ENCODE results near the gene FIBP. TPM values are rescaled to one million over a fixed set of nuclear protein-coding genes. Genes with fewer than 3 reads are reported as not detected.

The FIBP gene
- total and polyA plus RNA-seq, 2 experiments from 2014 or later: 140 to 199 TPM

DNA sequence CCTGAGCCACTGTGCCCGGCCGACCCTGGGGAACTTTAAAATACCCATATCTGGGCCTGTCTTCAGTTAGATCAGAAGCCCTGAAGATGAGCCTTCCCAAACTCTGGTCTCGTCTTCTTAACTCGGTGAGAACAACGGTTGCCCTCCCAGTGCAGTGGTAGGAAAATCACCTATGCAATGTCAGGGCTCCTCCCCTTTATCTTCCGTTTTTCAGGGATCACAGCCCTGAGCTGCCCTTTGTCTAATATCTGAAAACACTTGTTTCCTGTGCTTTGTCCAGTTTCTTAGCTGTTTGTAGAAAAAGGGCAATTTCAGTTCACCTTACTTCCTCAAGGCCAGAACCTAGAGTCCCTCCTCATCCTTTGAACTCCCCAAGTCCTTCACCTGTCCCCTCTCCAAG lies 40.4 kb upstream of the FIBP start:
- H3K27ac ChIP-seq: no peak overlapping the region
- TF ChIP-seq, protein P1, sequence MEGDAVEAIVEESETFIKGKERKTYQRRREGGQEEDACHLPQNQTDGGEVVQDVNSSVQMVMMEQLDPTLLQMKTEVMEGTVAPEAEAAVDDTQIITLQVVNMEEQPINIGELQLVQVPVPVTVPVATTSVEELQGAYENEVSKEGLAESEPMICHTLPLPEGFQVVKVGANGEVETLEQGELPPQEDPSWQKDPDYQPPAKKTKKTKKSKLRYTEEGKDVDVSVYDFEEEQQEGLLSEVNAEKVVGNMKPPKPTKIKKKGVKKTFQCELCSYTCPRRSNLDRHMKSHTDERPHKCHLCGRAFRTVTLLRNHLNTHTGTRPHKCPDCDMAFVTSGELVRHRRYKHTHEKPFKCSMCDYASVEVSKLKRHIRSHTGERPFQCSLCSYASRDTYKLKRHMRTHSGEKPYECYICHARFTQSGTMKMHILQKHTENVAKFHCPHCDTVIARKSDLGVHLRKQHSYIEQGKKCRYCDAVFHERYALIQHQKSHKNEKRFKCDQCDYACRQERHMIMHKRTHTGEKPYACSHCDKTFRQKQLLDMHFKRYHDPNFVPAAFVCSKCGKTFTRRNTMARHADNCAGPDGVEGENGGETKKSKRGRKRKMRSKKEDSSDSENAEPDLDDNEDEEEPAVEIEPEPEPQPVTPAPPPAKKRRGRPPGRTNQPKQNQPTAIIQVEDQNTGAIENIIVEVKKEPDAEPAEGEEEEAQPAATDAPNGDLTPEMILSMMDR (IDR thresholded peaks at IDR 0.05; ENCODE audit: low read depth, low read length): no peak
- H3K4me3 ChIP-seq: no peak overlapping the region
- DNase-seq (ENCODE audit: low read depth in 1 of 2, low spot score in 1 of 2): no peak
- H3K36me3 ChIP-seq: no peaks in the 10 kb centered on the region
- no peaks in the 10 kb centered on the region for H3K27me3 ChIP-seq
- no peaks in the 10 kb centered on the region for H3K4me1 ChIP-seq (ENCODE audit: low read depth)
- no peaks in the 10 kb centered on the region for H3K9me3 ChIP-seq (ENCODE audit: low read depth)

DNA sequence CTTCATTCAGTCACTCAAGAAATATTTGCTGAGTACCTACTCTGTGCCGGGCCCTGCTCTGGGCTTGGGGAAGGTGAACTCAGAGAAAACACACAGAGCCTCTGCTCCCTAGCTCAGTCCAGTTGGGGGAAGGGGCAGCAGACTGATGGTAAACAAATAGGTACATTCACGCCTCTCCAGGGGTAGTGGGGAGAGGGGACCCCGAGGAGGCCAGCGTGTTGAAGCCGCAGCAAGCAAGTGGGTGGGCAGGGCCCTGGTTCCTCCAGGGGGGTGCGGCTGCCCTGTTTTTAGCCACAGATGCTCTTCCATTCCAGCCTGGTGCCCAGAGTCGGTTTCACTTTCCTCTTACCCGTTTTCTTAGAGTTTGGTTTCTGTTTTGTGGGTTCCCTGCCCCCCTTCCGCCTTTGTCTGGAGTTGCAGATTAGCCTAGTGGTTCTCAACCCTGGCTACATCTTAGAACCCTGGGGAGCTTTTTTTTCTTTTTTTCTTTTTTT lies 39.7 kb upstream of the FIBP start:
- Histone ChIP-seq H3K36me3 (peaks cover 2% of the 10 kb centered on the region), H3K4me1 (ENCODE audit: low read depth) (no peaks in the 10 kb centered on the region), H3K27me3 (no peaks in the 10 kb centered on the region), H3K4me3 (no peak overlapping the region), H3K9me3 (ENCODE audit: low read depth) (no peaks in the 10 kb centered on the region), H3K27ac (no peak overlapping the region)
- DNase-seq (ENCODE audit: low read depth in 1 of 2, low spot score in 1 of 2): no peak
- TF ChIP-seq, protein P1 (IDR thresholded peaks at IDR 0.05; ENCODE audit: low read depth, low read length): no peak

DNA sequence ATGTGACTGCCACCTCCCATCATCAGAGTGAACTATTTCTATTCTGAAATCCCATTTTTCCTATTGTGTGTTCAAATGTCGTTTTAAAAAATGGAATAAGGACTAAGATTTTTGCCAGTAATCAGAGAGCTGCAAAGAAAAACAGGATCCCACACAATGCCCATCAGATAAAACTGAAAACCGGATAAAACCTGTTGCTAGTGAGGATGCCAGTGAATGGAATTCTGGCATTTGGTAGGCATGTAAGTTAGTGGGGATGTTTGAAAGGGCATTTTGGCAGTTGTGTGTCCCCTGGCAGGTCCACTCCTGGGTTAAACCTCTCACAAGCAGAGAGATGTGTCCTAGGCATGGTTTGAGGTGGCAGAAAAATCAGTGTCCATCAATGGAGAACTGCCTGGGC lies 37.1 kb upstream of the FIBP start:
- Histone ChIP-seq H3K4me1 (ENCODE audit: low read depth) (no peaks in the 10 kb centered on the region), H3K9me3 (ENCODE audit: low read depth) (no peaks in the 10 kb centered on the region), H3K27ac (no peak overlapping the region), H3K36me3 (peaks cover 6% of the 10 kb centered on the region), H3K4me3 (no peak overlapping the region), H3K27me3 (no peaks in the 10 kb centered on the region)
- TF ChIP-seq, protein P1 (IDR thresholded peaks at IDR 0.05; ENCODE audit: low read depth, low read length): no peak
- no peak for DNase-seq (ENCODE audit: low read depth in 1 of 2, low spot score in 1 of 2)

DNA sequence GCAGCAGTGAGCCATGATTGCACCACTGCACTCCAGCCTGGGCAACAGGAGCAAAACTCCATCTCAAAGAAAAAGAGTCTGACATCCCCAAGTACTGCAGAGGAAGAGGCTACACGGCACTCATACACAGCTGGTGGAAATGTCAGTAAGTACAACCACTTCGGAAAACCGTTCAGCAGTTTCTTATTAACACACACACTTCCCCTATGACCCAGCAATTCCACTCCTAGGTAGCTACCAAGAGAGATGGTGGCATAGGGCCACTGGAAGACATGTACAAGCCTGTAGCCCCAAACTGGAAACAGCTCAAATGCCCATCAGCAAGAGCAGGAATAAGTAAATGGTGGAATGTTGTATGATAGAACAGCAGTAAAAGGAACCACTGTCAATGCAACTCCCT lies 34.3 kb upstream of the FIBP start:
- TF ChIP-seq, protein P1 (IDR thresholded peaks at IDR 0.05; ENCODE audit: low read depth, low read length): no peak
- Histone ChIP-seq H3K27me3 (no peaks in the 10 kb centered on the region), H3K4me1 (ENCODE audit: low read depth) (peaks cover 4% of the 10 kb centered on the region)

DNA sequence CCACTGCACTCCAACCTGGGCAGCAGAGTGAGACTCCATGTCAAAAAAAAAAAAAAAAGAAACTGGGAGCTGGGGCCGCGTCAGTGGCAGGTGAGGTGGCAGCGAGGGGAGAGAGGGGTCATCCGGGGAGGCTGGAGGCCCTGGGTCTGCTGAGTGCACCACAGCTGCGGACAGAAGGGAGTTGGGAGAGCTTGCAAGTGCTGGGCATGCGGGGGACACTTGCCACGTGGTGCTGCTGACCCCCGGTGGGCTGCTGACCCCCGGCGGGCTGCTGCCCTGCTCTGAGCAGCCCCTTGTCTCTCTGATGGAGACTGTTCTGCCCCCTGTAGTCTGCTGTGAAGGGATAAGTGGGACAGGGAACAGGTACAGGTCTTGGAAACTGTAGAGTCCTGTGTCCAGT lies 33.6 kb upstream of the FIBP start:
- Histone ChIP-seq H3K27ac (no peak overlapping the region), H3K27me3 (no peaks in the 10 kb centered on the region), H3K4me3 (no peak overlapping the region), H3K4me1 (ENCODE audit: low read depth) (peaks cover 4% of the 10 kb centered on the region), H3K9me3 (ENCODE audit: low read depth) (no peaks in the 10 kb centered on the region), H3K36me3 (peaks cover 6% of the 10 kb centered on the region)
- DNase-seq (ENCODE audit: low read depth in 1 of 2, low spot score in 1 of 2): no peak
- TF ChIP-seq, protein P1 (IDR thresholded peaks at IDR 0.05; ENCODE audit: low read depth, low read length): no peak

More for the DNA sequence above, 34.3 kb upstream of the FIBP start:
- Histone ChIP-seq H3K36me3 (peaks cover 6% of the 10 kb centered on the region), H3K4me3 (no peak overlapping the region), H3K27ac (no peak overlapping the region), H3K9me3 (ENCODE audit: low read depth) (no peaks in the 10 kb centered on the region)
- no peak for DNase-seq (ENCODE audit: low read depth in 1 of 2, low spot score in 1 of 2)

All from cardiac muscle cell (in vitro differentiated cells and primary cell).